ENCODE results near the gene DARS2.
A peak's percentile ranks its signal among the peaks of the same experiment; 100 is the strongest.
"Not testable (repeated sequence)": the region's sequence is repeated elsewhere in the genome, so short reads cannot be mapped to it uniquely, and the experiment has no call there.

DARS2 gene

GRCh38 chr1:173862146-173862768, 37.8 kb downstream of the DARS2 start:
- DNase-seq: peak in 1 of 2 experiments; percentile 40

GRCh38 chr1:173862769-173863223, 38.3 kb downstream of the DARS2 start:
- DNase-seq: no peak

- no peak for DNase-seq
Measured at GRCh38 chr1:173863224-173864161, 39.0 kb downstream of the DARS2 start.

- DNase-seq: no peak
Measured at GRCh38 chr1:173864179-173864867, 39.9 kb downstream of the DARS2 start.

GRCh38 chr1:173865468-173866164, 41.1 kb downstream of the DARS2 start:
- no peak for DNase-seq

- DNase-seq: no peak
Measured at GRCh38 chr1:173866413-173867115, 42.1 kb downstream of the DARS2 start.

GRCh38 chr1:173867141-173867752, 42.8 kb downstream of the DARS2 start:
- no peak for DNase-seq

- peak; percentile 98 to 100 for DNase-seq
Measured at GRCh38 chr1:173867753-173868265, 43.3 kb downstream of the DARS2 start, which contains the start of gene GAS5. Gene GAS5, minus strand, starts transcription at chr1:173867989.

GRCh38 chr1:173868266-173869020, 44.0 kb downstream of the DARS2 start, which contains the start of gene ZBTB37:
Gene ZBTB37, plus strand, starts transcription at chr1:173868380. Its CDS starts 1,846 bp downstream, at chr1:173870226.
- DNase-seq: peak; percentile 92 to 95

GRCh38 chr1:173869021-173869359, 44.5 kb downstream of the DARS2 start:
- no peak for DNase-seq

GRCh38 chr1:173870252-173871075, 46.0 kb downstream of the DARS2 start:
- no peak for DNase-seq

GRCh38 chr1:173871091-173871490, 46.6 kb downstream of the DARS2 start:
- DNase-seq: no peak

GRCh38 chr1:173871500-173871899, 47.0 kb downstream of the DARS2 start:
- DNase-seq: no peak

GRCh38 chr1:173876732-173877131, 52.3 kb downstream of the DARS2 start:
- no peak for DNase-seq

GRCh38 chr1:173878251-173878650, 53.8 kb downstream of the DARS2 start:
- no peak for DNase-seq

- not testable (repeated sequence) for DNase-seq
Measured at GRCh38 chr1:173881117-173881516, 56.6 kb downstream of the DARS2 start.

GRCh38 chr1:173884701-173885100, 60.2 kb downstream of the DARS2 start:
- DNase-seq: no peak

- DNase-seq: no peak
Measured at GRCh38 chr1:173886746-173887611, 62.5 kb downstream of the DARS2 start.

GRCh38 chr1:173887627-173888026, 63.2 kb downstream of the DARS2 start:
- DNase-seq: no peak

All from stimulated activated CD4-positive, alpha-beta T cell treated with anti-CD3 and anti-CD28 coated beads, Interleukin-4, amount 100 ng/mL, for 4 hours (primary cell).